Testis (tissue), 2 donors: ENCODE measurements around the gene ATP2A1.

Experiments used
- POLR2A ChIP-seq: fragments of 450-650 bp; IDR thresholded peaks from one replicate; pipeline ENCODE4 v1.6.1; 2017; ENCODE audit warnings: antibody characterized with exemption, mild to moderate bottlenecking, moderate library complexity
- TF ChIP-seq, protein P1 (sequence below), 3 experiments: fragments of 450-650 bp in 2 of 3; fragments of 200-600 bp in 1 of 3; sonication (generic) in 1 of 3; IDR thresholded peaks; one replicate each; pipeline ENCODE4 v1.5.1; 2016 to 2019; ENCODE audit warnings: antibody characterized with exemption in 3 of 3, mild to moderate bottlenecking in 2 of 3, moderate library complexity in 1 of 3

GRCh38 chr16:28904363-28904762 is 26.1 kb downstream of the ATP2A1 start:
- TF ChIP-seq, protein P1, sequence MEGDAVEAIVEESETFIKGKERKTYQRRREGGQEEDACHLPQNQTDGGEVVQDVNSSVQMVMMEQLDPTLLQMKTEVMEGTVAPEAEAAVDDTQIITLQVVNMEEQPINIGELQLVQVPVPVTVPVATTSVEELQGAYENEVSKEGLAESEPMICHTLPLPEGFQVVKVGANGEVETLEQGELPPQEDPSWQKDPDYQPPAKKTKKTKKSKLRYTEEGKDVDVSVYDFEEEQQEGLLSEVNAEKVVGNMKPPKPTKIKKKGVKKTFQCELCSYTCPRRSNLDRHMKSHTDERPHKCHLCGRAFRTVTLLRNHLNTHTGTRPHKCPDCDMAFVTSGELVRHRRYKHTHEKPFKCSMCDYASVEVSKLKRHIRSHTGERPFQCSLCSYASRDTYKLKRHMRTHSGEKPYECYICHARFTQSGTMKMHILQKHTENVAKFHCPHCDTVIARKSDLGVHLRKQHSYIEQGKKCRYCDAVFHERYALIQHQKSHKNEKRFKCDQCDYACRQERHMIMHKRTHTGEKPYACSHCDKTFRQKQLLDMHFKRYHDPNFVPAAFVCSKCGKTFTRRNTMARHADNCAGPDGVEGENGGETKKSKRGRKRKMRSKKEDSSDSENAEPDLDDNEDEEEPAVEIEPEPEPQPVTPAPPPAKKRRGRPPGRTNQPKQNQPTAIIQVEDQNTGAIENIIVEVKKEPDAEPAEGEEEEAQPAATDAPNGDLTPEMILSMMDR (IDR thresholded peaks at IDR 0.05): no peak
- no peak for TF ChIP-seq POLR2A
